ENCODE data around the gene SST.
"Not testable (repeated sequence)": the region's sequence is repeated elsewhere in the genome, so short reads cannot be mapped to it uniquely, and the experiment has no call there.

Gene SST

DNA sequence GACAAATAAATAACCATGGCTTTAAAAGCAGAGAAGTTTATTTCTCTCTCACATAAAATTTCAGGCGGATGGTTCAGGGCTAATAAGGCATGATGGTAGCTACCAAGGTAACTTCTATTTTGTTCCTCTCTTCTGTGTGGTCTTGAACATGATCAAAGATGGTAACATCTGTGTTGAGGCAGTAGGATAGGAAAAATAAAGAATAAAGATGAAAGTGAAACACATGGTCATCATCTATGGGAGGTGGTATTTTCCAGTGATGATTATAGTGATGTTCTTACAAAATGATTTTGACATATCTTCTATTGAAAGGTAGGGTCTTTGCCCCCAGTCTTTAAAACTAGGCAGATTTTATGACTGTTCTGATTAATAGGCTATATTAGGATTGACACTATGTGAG is 14.2 kb upstream of the SST start:
- DNase-seq (ENCODE audit: low spot score): no peak

DNA sequence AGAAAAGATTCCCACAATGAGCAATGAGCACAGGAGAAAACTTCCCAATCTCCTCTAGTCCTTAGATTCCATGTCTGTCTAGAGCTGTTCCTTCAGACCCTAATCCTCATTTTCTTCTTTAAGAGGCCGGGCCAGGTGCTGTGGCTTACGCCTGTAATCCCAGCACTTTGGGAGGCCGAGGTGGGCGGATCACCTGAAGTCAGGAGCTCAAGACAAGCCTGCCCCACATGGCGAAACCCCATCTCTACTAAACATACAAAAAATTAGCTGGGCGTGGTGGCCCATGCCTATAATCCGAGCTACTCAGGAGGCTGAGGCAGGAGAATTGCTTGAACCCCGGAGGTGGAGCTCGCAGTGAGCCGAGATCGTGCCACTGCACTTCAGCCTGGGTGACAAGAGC is 11.6 kb upstream of the SST start:
- not testable (repeated sequence) for DNase-seq (ENCODE audit: low spot score)

DNA sequence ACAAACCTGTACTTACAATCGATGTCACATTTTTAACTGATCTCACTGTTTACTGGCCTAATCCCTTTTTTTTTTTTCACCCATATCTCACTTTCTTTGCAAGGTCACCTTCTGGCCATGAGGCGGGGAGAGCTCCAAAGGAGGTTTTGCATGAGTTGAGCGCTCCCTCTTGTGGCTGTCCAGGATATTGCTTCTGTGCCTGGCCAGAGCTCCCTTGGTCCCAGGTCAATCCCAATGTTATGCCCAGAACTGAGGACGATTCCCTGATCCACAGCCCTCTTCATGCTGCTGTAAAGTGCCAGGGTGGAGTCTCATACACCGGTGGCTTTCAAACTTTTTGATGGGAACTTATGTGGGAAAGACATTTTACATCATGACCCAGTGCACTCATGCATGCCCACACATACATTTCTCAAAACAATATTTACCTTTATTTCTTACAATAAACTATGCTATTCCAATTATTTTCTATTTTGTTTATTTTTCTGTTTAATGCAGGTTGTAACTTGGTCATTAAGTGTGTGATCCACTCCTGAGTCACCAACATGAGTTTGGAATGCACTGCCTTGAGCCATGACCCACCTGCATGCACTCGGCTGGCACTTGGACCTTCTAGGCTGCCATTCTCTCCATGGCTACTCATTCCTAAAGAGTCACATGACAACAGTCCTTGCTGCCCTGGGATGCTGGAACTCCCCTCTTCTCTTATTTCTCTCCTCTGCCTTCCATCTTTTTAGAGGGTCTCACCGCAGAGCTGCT is 9.6 kb upstream of the SST start:
- peak; percentile 78 for DNase-seq (ENCODE audit: low spot score)

DNA sequence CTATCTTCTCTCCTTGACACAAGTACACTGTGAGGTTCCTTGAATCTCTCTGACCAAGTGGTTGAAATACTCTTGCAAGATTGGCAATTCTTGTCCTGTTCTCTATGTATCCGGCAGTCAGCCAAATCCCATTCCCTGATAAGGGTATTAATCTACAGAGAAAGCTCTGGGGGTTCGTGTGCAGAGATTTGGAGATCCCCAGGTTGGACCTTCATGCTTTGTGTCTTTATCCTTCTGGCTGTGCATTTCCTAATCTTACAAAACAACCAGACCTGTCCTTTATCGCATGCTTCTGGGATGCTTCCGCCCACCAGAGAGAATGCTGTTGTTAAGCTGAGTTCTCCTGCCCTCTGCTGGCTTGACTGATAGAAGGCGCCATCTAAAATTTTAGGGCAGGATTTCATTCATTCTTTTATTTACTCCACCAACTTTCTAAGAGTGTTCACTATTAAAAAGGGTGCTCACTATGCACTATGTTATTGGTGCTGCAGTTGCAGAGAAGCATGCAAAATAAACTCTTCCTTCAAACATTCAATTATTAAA is 8.6 kb upstream of the SST start:
- peak; percentile 50 for DNase-seq (ENCODE audit: low spot score)

DNA sequence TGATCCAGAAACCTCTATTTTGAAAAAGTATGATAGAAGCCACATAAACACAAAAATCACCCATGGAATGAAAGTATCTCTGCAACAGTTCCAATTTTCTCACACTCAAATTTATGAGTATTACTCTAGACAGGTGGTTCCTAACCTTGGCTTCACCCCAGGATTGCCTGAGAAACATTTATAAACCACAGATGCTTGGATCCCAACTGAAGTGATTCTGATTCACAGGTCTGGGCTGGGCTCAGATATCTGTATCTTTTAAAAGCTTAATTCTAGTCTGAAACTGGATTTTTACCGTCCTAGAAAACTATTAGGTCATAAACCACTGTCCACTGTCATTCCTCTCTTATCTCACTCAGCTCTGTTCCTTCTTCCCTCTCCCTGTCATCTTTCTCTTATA is 7.4 kb upstream of the SST start:
- DNase-seq (ENCODE audit: low spot score): no peak

DNA sequence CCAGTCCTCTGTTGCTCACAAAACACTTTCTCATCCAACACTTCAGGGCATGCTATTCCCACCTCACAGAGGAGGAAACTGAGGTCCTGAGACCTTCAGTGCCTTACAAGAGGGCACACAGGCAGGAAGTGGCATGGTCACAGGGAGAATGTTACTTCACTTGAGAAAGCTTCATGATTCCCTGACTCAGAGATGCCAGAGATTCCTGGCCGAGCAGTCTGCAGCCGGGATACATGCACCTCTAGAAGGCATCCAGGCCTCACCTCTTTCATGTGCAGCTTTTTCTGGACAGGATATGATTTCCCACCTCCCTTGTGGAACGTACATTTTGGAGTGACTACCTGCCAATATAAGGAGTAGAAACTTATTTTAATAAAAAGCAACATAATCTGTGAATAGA is 2.8 kb upstream of the SST start:
- no peak for DNase-seq (ENCODE audit: low spot score)

DNA sequence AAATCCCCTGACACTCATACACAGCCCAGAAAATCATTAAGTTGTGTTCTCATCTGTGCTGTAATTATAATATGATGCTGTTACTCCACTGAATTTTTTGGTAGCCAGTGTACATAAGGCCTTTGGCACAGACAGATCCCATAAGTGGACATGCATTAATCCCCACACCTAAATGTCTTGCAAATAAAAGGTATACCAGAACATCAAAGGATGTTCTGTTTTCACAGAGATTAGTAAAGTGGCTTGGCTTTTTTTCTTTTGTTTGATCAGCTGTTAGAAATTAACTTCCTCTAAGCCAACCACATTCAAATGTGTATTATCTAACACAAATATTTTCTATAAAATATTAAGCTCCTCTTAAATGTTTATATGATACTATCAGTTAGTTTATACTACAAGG is 2.7 kb downstream of the SST start:
- no peak for DNase-seq (ENCODE audit: low spot score)

DNA sequence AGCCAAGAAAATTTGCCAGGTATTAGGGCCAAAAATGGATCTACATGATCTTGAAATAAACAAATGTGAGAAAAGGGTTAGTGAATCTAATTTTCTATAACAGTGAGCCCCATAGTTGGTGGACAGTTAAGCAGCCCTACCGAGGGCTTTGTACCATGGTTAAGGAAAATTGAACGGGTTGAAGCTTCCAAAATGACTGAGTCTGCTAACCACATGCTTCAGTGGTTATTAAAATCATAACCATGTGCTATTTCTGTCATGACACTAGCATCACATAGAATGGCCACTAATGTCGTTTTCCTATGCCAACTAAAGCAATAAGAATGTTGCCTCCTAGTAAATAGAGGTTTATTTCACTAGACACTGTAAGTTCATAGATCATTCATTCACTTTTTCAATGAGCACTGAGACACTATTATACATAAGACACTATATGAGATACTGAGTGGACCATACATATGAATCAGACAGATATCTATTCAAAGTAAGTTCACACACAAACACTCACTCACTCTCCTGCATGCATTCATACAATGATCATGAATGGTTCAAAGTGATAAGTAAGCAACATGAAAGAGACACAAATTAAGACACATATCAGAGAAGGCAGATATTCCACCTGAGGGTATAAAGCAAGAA is 4.3 kb downstream of the SST start:
- no peak for DNase-seq (ENCODE audit: low spot score)

DNA sequence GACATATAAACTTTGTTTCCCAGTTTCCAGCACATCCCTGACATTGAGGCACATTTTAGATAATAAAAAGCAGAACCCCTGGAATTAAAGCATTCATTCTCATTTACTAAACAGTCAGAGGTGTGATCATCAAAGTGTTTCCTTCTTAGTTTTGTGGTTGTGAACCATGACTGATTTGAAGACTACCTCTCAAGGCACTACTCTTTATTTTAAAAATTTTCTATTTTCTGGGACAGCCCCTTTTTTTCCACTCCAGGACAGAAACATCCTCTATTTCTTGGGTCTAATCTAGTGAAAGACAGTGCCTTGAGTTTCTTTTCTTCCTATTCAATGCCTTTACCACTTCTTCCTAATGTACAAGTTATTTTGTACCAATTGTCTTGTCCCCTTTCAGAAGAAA is 5.2 kb downstream of the SST start:
- DNase-seq (ENCODE audit: low spot score): no peak

DNA sequence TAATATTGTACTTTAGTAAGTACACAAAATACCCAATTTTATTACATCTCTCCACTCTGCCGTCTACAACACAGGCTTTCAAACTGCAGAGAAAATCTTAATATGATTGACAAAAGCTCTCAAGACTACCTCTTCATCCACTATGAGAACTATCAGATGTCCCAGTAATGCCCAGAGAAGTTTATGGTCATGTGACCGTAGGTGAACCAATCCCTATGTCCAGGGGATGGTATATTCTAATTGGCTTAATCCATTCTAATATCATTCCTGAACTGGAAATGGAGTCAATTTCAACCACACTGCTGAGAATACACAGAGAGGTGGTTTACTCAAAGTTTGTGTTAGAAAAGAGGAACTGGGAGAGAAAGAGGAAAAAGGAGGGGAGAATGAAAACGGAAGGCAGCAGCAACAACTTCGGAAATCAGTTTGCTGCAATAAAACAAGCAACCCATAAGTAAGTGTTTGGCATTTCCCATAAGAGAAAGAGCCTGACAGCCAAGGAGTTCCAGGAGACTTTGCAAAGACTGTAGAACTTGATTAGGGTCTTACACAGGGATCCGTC is 7.3 kb downstream of the SST start:
- DNase-seq (ENCODE audit: low spot score): no peak

DNA sequence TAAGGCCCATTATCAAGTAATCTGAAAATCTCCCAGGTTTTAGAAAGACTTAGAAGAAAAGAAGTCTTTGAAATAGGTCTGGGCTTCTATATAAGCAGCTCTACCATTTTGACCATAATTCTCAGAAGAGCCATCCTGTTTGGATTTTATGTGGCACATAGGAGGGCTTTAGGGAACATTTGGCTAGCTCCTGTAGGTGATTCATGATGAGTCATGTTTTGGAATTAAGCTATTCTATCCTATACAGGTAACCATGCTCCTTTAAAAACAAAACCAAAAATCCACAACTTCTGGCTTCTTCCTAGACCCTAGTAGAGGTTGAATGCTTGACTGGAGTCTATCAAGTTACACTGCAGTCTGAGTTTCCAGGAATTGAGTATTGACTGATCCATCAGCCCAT is 8.9 kb downstream of the SST start:
- DNase-seq (ENCODE audit: low spot score): no peak

DNA sequence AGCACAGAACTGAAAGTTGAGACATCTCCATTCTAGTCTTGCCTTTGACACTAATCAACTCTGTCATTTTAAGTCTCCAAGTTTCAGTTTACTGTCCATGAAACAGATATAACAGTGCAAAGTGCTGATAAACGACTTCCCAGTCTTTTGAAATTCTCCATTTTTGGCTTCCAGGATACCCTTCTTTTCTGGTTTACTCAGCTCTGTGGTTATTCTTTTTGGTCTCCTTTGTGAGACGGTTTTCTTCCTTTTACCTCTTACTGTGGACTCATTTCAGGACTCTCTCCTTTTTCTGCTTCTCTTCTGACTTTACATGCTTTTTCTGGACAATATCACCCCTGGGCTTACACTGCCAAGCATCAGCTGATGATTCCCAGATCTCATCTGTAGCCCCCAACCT is 18.9 kb downstream of the SST start:
- DNase-seq (ENCODE audit: low spot score): no peak

DNA sequence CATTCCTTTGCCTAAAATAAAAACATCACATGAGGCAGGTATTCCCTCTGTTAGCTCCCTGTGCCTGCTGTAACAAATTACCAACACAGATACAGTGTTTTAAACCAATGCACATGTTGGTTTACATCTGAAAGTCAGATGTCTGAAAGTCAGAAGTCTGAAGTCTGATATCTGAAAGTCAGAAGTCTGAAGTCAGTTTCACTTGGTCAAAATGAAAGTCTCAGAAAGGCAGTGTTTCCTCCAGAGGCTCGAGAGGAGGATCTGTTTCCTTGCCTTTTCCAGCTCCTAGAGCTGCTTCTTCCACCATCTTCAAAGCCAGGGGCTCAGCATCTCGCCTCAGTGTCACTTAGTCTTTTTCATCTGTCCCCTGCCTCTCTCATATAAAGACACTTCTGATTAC is 22.0 kb downstream of the SST start:
- peak; percentile 8 for DNase-seq (ENCODE audit: low spot score)

DNA sequence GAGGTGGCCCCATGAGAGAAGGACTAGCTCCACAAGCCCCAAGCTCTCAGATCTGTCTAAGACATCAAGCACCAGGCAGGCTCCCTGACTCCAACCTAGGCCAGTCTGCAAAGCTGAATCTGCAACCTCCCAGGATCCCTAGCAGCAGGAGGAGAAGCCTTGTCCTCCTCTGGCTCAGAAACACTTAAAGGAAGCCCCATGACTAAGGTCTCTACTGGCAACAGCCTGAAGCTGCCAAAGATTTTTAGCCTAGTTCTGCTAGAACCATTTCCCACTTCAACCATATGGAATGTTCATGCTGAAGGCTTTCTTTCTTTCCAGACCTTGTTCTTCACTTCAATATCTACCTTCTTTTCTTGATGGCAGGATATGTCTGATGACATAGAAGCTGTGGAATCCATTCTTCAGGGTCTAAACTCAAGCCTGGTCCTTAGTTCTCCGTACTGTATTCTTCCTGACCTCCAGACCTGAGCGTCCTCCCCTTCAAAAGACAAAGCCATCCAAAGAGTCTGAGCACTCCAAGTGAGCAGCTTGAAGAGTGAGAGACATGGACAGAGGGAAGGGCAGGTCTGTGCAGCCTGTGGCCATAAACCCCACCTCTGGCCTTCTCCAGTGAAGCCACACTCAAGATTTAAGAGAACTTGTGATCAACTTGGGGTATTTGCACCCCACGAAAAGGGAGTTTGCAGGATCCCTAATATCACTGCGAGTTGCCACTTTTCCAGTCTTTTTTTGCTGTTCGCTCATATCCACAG is 23.1 kb downstream of the SST start:
- DNase-seq (ENCODE audit: low spot score): no peak

DNA sequence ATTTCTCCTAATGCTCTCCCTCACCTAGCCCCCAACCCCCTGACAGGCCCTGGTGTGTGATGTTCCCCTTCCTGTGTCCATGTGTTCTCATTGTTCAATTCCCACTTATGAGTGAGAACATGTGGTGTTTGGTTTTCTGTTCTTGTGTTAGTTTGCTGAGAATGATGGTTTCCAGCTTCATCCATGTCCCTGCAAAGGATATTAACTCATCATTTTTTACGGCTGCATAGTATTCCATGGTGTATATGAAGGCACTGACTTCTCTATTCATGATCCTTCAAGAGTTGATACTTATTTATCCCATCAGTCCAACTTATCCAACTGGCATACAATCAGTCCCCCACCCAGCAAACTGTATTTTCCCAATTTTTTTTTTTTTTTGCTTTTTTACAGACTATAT is 24.8 kb downstream of the SST start:
- DNase-seq (ENCODE audit: low spot score): not testable (repeated sequence)

DNA sequence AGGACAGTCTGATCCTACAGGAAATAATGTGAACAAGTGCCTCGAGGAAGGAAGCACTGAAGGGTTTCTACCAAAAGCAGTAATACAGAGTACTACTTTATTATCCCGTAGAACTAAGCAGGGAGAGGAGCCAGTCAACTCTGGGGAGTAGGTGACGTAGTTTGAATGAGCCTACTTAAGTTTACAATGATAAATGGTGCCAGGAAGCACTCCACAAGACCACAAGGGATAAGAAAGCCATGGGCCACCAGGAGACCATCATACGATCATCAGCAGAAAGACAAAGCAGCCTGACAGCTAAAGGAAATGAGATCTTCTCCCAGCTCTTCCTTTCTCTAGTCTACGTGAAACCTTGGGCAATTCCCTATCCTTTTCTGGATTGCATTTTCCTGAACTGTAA is 27.3 kb downstream of the SST start:
- no peak for DNase-seq (ENCODE audit: low spot score)

DNA sequence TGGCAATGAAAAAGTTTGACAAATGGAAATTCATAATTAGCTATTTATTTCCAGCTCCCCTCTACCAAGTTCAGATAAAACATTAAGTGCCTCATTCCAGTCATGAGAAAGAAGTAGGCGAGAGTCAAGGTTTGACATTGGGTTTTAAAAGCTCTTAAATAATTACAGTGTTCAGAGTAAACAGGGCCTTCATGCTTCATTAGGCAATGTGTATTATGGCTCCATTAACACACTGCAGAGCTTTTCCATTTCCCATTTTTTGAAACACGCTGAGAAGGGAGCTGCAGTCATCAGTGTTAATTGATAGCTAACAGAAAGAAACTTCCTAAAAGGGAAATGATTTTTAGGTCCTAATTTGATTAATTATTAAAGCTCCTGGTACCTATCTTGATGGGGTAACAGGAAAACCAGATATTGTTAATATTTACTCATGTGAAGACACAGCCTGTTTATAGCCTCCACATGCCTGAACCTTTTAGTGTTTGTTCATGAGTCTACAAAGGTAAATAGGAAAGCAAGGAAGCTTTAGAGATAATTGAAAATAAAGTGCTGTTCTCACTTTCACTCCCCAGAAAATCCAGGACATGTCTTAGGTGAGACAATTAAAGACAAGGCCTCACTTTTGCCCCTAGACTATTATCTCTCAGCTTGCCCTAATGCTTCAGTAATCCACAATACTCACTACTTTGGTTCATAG is 28.7 kb downstream of the SST start:
- no peak for DNase-seq (ENCODE audit: low spot score)

DNA sequence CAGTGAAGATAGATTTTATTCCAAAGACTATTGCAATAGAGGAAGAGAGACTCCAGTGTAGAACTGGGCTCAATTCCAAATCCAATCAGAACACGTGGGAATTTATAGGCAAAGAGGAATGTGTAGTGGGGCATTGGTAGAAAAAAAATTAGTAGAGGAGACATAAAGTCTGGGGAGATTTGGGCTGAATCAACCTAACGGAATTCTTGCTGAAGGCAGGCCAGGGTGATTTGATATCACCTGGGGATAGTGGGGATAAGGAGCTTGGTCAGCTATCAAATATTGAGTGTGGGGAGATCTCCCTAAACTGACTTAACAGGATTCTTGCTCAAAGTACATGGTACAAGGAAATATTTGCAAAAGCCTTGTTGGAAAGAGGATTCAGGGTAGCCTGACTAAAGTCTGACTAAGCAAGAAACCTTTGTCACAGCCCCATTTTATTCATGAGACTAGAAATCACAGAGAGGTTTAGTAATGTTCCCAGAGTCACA is 29.6 kb downstream of the SST start:
- DNase-seq (ENCODE audit: low spot score): no peak

DNA sequence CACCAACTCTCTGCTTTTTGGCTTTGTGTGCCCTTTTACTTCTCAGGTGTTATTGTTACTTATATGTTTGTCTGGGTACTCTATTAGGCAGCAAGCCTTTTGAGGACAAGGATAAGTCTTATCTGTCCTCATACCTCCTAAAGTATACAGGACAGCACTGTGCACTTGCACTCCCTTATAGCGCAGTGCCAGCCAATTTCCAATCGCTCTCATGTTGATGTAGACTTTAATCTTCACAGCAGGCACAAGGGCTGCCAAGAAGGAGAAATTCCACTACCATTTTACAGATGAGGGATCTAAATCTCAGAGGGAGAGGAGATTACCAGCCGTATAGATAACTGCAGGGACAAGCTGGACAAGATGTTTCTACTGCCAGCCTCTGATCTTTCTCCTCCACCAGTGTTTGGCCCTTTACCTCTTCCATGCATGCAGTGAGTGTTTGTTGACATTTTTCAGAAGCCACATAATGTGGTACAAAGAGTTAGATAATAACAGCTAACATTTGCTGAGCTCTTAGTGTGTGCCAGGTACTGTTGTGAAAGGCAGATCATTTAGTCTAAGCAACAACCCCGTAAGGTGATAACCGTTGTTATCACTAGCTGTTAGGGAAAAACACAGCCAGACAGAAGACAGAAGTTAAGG is 30.1 kb downstream of the SST start:
- DNase-seq (ENCODE audit: low spot score): no peak

DNA sequence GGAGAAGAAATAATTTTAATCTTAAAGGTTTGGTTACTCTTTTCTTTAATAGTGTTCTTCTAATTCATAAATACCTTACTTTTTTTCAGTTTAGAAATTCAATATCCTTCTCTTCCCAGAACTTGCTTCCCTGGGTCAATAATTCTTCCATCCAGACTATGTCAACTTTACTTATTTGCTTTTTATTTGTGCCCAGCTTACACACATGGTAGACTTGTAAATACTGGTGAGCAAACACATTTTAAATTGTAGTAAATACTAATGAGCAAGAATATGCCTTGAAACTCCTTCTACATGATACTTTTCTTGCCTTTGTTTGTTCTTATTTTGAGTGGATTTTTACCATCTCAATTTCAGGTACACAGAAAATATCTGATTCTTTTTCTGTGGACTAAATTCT is 33.7 kb downstream of the SST start:
- DNase-seq (ENCODE audit: low spot score): no peak

DNA sequence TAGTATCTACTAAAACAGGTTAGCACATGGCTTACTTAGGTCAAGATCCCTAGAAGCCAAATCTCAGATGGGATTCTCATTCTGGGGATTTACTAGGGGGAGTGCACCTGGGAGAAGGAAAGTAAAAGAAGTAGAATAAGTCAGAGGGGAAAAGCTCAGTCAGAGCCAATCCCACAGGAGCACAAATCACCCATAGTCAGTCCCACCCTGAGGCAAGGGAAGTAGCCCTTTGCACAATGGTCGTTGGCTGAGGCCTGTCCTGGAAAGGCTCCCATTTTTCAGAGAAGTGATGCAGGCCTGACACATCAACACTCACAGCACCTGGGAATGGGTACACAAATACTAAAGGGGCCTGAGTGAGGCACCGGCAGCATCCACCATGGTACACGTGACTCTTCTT is 39.8 kb downstream of the SST start:
- DNase-seq (ENCODE audit: low spot score): no peak

Data from pons (tissue), 1 donor.